H9 (cell line): ENCODE results near the gene ARHGEF38. TPM values are rescaled to one million over a fixed set of nuclear protein-coding genes. Genes with fewer than 3 reads are reported as not detected.

Source experiments
- DNase-seq: peaks from one replicate; pipeline ENCODE4 v3.0.0-alpha.2; 2017
- H2AFZ ChIP-seq: one replicate; pipeline ENCODE4 v1.6.1; 2013; ENCODE audit warnings: mild to moderate bottlenecking, low read length, control low read depth, moderate library complexity
- H2AK5ac ChIP-seq: 2 replicates; pipeline ENCODE4 v1.6.1; 2013; ENCODE audit warnings: low read length, control low read depth, mixed read lengths; ENCODE audit not compliant: insufficient read length
- H2BK120ac ChIP-seq: one replicate; pipeline ENCODE4 v1.6.1; 2013; ENCODE audit warnings: low read depth, mild to moderate bottlenecking, low read length, control low read depth, inconsistent platforms; ENCODE audit not compliant: poor library complexity, severe bottlenecking
- H2BK12ac ChIP-seq: 2 replicates; pipeline ENCODE4 v1.6.1; 2013; ENCODE audit warnings: low read length, control low read depth, mixed read lengths, low read depth; ENCODE audit not compliant: insufficient read length
- H2BK15ac ChIP-seq: 2 replicates; pipeline ENCODE4 v1.6.1; 2013; ENCODE audit warnings: low read depth, low read length, control low read depth
- H2BK20ac ChIP-seq: one replicate; pipeline ENCODE4 v1.6.1; 2013; ENCODE audit warnings: low read depth, mild to moderate bottlenecking, low read length, control low read depth, inconsistent platforms; ENCODE audit not compliant: poor library complexity, severe bottlenecking
- H2BK5ac ChIP-seq: 2 replicates; pipeline ENCODE4 v1.6.1; 2013; ENCODE audit warnings: low read length, control low read depth, mixed read lengths; ENCODE audit not compliant: insufficient read length
- H3K14ac ChIP-seq: 2 replicates; pipeline ENCODE4 v1.6.1; 2013; ENCODE audit warnings: low read length, control low read depth; ENCODE audit not compliant: insufficient read depth
- H3K18ac ChIP-seq: 2 replicates; pipeline ENCODE4 v1.6.1; 2013; ENCODE audit warnings: low read depth, mild to moderate bottlenecking, mixed read lengths, low read length, control low read depth; ENCODE audit not compliant: insufficient read length
- H3K23ac ChIP-seq: 2 replicates; pipeline ENCODE4 v1.6.1; 2013; ENCODE audit warnings: low read length, control low read depth, mixed read lengths, low read depth; ENCODE audit not compliant: insufficient read length
- H3K23me2 ChIP-seq: 2 replicates; pipeline ENCODE4 v1.6.1; 2013; ENCODE audit warnings: low read depth, mild to moderate bottlenecking, mixed read lengths, low read length, control low read depth; ENCODE audit not compliant: insufficient read length, poor library complexity, severe bottlenecking
- H3K27ac ChIP-seq: 2 replicates; pipeline ENCODE4 v1.5.1; 2013; ENCODE audit warnings: low read length, control low read depth, mixed read lengths, low read depth; ENCODE audit not compliant: insufficient read length
- H3K27me3 ChIP-seq: 2 replicates; pipeline ENCODE4 v1.6.1; 2013; ENCODE audit warnings: low read length, control low read depth, inconsistent platforms; ENCODE audit not compliant: insufficient read depth
- H3K4ac ChIP-seq: 2 replicates; pipeline ENCODE4 v1.6.1; 2013; ENCODE audit warnings: low read depth, mild to moderate bottlenecking, control low read depth, inconsistent platforms, low read length, moderate library complexity
- H3K4me1 ChIP-seq: 2 replicates; pipeline ENCODE4 v1.6.1; 2013; ENCODE audit warnings: low read length, control low read depth, inconsistent platforms; ENCODE audit not compliant: insufficient read depth
- H3K4me2 ChIP-seq: 2 replicates; pipeline ENCODE4 v1.6.1; 2013; ENCODE audit warnings: low read length, control low read depth, mixed read lengths; ENCODE audit not compliant: insufficient read length, insufficient read depth
- H3K56ac ChIP-seq: 2 replicates; pipeline ENCODE4 v1.6.1; 2013; ENCODE audit warnings: low read depth, mild to moderate bottlenecking, mixed read lengths, low read length, control low read depth; ENCODE audit not compliant: insufficient read length
- H3K79me1 ChIP-seq: 2 replicates; pipeline ENCODE4 v1.6.1; 2013; ENCODE audit warnings: low read depth, mild to moderate bottlenecking, moderate library complexity, low read length, control low read depth, inconsistent platforms; ENCODE audit not compliant: insufficient read depth, poor library complexity, severe bottlenecking
- H3K79me2 ChIP-seq: 2 replicates; pipeline ENCODE4 v1.6.1; 2013; ENCODE audit warnings: low read length, control low read depth, inconsistent platforms; ENCODE audit not compliant: insufficient read depth
- H3K9ac ChIP-seq: 2 replicates; pipeline ENCODE4 v1.6.1; 2013; ENCODE audit warnings: low read length, control low read depth, mixed read lengths; ENCODE audit not compliant: insufficient read length; ENCODE audit errors: extremely low read depth
- H3K9me3 ChIP-seq: one replicate; pipeline ENCODE4 v1.6.1; 2013; ENCODE audit warnings: low read depth, low read length, inconsistent platforms; ENCODE audit not compliant: control insufficient read depth
- H3T11ph ChIP-seq: one replicate; pipeline ENCODE4 v1.6.1; 2013; ENCODE audit warnings: mild to moderate bottlenecking, low read length, control low read depth, inconsistent platforms
- H4K20me1 ChIP-seq: one replicate; pipeline ENCODE4 v1.6.1; 2013; ENCODE audit not compliant: control insufficient read depth, insufficient read length, insufficient read depth
- H4K5ac ChIP-seq: 2 replicates; pipeline ENCODE4 v1.6.1; 2013; ENCODE audit warnings: low read depth, mild to moderate bottlenecking, mixed read lengths, low read length, control low read depth; ENCODE audit not compliant: insufficient read length
- H4K8ac ChIP-seq: replicated peaks from 2 replicates; pipeline ENCODE4 v1.6.1; 2013; ENCODE audit warnings: low read length, control low read depth, mixed read lengths, low read depth; ENCODE audit not compliant: insufficient read length
- H4K91ac ChIP-seq: 2 replicates; pipeline ENCODE4 v1.6.1; 2013; ENCODE audit warnings: low read depth, mild to moderate bottlenecking, moderate library complexity, mixed read lengths, low read length, control low read depth; ENCODE audit not compliant: insufficient read length
- H3K27ac Mint-ChIP-seq, 3 experiments: 2 replicates in 2 of 3; 3 replicates in 1 of 3; pipeline ENCODE4 v1.8.0; 2020 to 2021; ENCODE audit warnings: mixed read lengths in 3 of 3, mild to moderate bottlenecking in 1 of 3, moderate library complexity in 1 of 3
- H3K27me3 Mint-ChIP-seq: 2 replicates; pipeline ENCODE4 v1.8.0; 2021; ENCODE audit warnings: low read depth, mild to moderate bottlenecking, moderate library complexity, mixed read lengths
- H3K36me3 Mint-ChIP-seq, 3 experiments: 2 replicates in 2 of 3; 3 replicates in 1 of 3; pipeline ENCODE4 v1.8.0; 2020 to 2021; ENCODE audit warnings: low read depth in 3 of 3, mixed read lengths in 3 of 3; ENCODE audit not compliant: insufficient read depth in 1 of 3
- H3K4me1 Mint-ChIP-seq, 2 experiments: 2 replicates each; pipeline ENCODE4 v1.8.0; 2020; ENCODE audit warnings: mixed read lengths in 2 of 2
- H3K4me3 Mint-ChIP-seq, 2 experiments: 2 replicates in 1 of 2; 3 replicates in 1 of 2; pipeline ENCODE4 v1.8.0; 2020 to 2021; ENCODE audit warnings: mild to moderate bottlenecking in 2 of 2, mixed read lengths in 2 of 2, moderate library complexity in 1 of 2
- H3K9me3 Mint-ChIP-seq, 2 experiments: 2 replicates in 1 of 2; 3 replicates in 1 of 2; pipeline ENCODE4 v1.8.0; 2020; ENCODE audit warnings: mild to moderate bottlenecking in 2 of 2, mixed read lengths in 2 of 2, moderate library complexity in 1 of 2
- CTCF ChIP-seq: fragments of 200-600 bp; sonication (generic); conservative IDR thresholded peaks from 3 replicates; pipeline ENCODE4 v1.8.0; 2021; ENCODE audit warnings: antibody characterized with exemption, mild to moderate bottlenecking
- WGBS: extraction: QIAGEN DNeasy Blood & Tissue Kit; methylation state at CpG from one replicate; pipeline ENCODE4 v1.1.7; 2013; ENCODE audit warnings: missing lambda C conversion rate, low lambda C conversion rate, mixed read lengths; ENCODE audit not compliant: insufficient read length; ENCODE audit errors: extremely low coverage; 5-methylcytosine and 5-hydroxymethylcytosine counted together
- total RNA-seq: library from RNA; stranded (reverse); gene quantifications from 2 replicates; pipeline ENCODE4 v1.2.1, GENCODE V29; 2021

The ARHGEF38 gene
- total RNA-seq, 1 experiment from 2014 or later: not detected

- no peak overlapping the region for H3K56ac ChIP-seq
- H2BK15ac ChIP-seq: no peak overlapping the region
- Mint-ChIP-seq H3K9me3 (no peaks in the 10 kb centered on the region), H3K4me1 (no peaks in the 10 kb centered on the region), H3K36me3 (no peaks in the 10 kb centered on the region), H3K4me3 (no peak overlapping the region), H3K27ac (no peak overlapping the region), H3K27me3 (peaks cover 18% of the 10 kb centered on the region)
- H3K14ac ChIP-seq: no peak overlapping the region
- no peak overlapping the region for H2AK5ac ChIP-seq
- no peak overlapping the region for H2BK20ac ChIP-seq
- H3T11ph ChIP-seq: no peak overlapping the region
- no peak for TF ChIP-seq CTCF
- no peak overlapping the region for H4K8ac ChIP-seq
- no peak overlapping the region for H4K5ac ChIP-seq
- H3K23ac ChIP-seq: no peak overlapping the region
- no peaks in the 10 kb centered on the region for H3K79me1 ChIP-seq
- no peak overlapping the region for H3K27ac ChIP-seq
- no peak overlapping the region for H3K9ac ChIP-seq
- H3K9me3 ChIP-seq: no peaks in the 10 kb centered on the region
- no peak overlapping the region for H2BK120ac ChIP-seq
- no peak for DNase-seq
- no peak overlapping the region for H3K18ac ChIP-seq
- H3K4ac ChIP-seq: no peak overlapping the region
- H3K4me2 ChIP-seq: no peak overlapping the region
- no peak overlapping the region for H2BK5ac ChIP-seq
- no peak overlapping the region for H2AFZ ChIP-seq
- no peaks in the 10 kb centered on the region for H3K4me1 ChIP-seq
- no CpG with 5 or more reads among the region's 3 CpGs for WGBS
- no peaks in the 10 kb centered on the region for H3K23me2 ChIP-seq
- no peak overlapping the region for H4K91ac ChIP-seq
- no peaks in the 10 kb centered on the region for H4K20me1 ChIP-seq
- no peak overlapping the region for H2BK12ac ChIP-seq
- H3K79me2 ChIP-seq: no peaks in the 10 kb centered on the region
- H3K27me3 ChIP-seq: no peaks in the 10 kb centered on the region
Measured at GRCh38 chr4:105599482-105599881, 47.1 kb downstream of the ARHGEF38 start.
